ENCODE results near the gene FAM81B.
"Not testable (repeated sequence)": the region's sequence is repeated elsewhere in the genome, so short reads cannot be mapped to it uniquely, and the experiment has no call there.

FAM81B gene

GRCh38 chr5:95390812-95391492 is at the start of gene FAM81B:
Gene FAM81B (plus strand): TSS chr5:95391366. CDS start chr5:95391390, 24 bp downstream.
- DNase-seq: no peak

- DNase-seq: not testable (repeated sequence)
Measured at GRCh38 chr5:95341444-95341843, 49.7 kb upstream of the FAM81B start.

- no peak for DNase-seq
Measured at GRCh38 chr5:95347506-95348120, 43.6 kb upstream of the FAM81B start.

GRCh38 chr5:95350631-95351030 is 40.5 kb upstream of the FAM81B start:
- DNase-seq: no peak

GRCh38 chr5:95352691-95353090 is 38.5 kb upstream of the FAM81B start:
- no peak for DNase-seq

GRCh38 chr5:95358320-95358719 is 32.8 kb upstream of the FAM81B start:
- DNase-seq: no peak

- no peak for DNase-seq
Measured at GRCh38 chr5:95358848-95359247, 32.3 kb upstream of the FAM81B start.

- DNase-seq: not testable (repeated sequence)
Measured at GRCh38 chr5:95360667-95361066, 30.5 kb upstream of the FAM81B start.

GRCh38 chr5:95365302-95366095 is 25.7 kb upstream of the FAM81B start:
- no peak for DNase-seq

- no peak for DNase-seq
Measured at GRCh38 chr5:95369782-95370181, 21.4 kb upstream of the FAM81B start.

- DNase-seq: no peak
Measured at GRCh38 chr5:95374061-95374460, 17.1 kb upstream of the FAM81B start.

GRCh38 chr5:95375591-95375990 is 15.6 kb upstream of the FAM81B start:
- no peak for DNase-seq

GRCh38 chr5:95379133-95379532 is 12.0 kb upstream of the FAM81B start:
- DNase-seq: no peak

- no peak for DNase-seq
Measured at GRCh38 chr5:95380103-95380628, 11.0 kb upstream of the FAM81B start.

GRCh38 chr5:95382801-95383200 is 8.4 kb upstream of the FAM81B start:
- no peak for DNase-seq

- no peak for DNase-seq
Measured at GRCh38 chr5:95384485-95385213, 6.5 kb upstream of the FAM81B start.

GRCh38 chr5:95385334-95385733 is 5.8 kb upstream of the FAM81B start:
- DNase-seq: no peak

GRCh38 chr5:95391965-95392364 is 799 bp downstream of the FAM81B start:
- not testable (repeated sequence) for DNase-seq

GRCh38 chr5:95392593-95393182 is 1.5 kb downstream of the FAM81B start:
- no peak for DNase-seq

GRCh38 chr5:95393279-95393678 is 2.1 kb downstream of the FAM81B start:
- DNase-seq: no peak

- no peak for DNase-seq
Measured at GRCh38 chr5:95398989-95399388, 7.8 kb downstream of the FAM81B start.

GRCh38 chr5:95401626-95402025 is 10.5 kb downstream of the FAM81B start:
- peak in 1 of 2 donors; percentile 42 for DNase-seq

Data from hippocampal formation (tissue), 2 donors.